Activated CD4-positive, alpha-beta T cell treated with anti-CD3 and anti-CD28 coated beads for 4 hours (primary cell): Measurements from ENCODE around the gene OR52E5.

ENCODE experiments used
- DNase-seq, 2 donors: peaks; one replicate each; pipeline ENCODE4 v3.0.0-alpha.2; 2020

Gene OR52E5

GRCh38 chr11:5937868-5938602 is 45.0 kb downstream of the OR52E5 start:
- no peak for DNase-seq

GRCh38 chr11:5938603-5938965 is 45.6 kb downstream of the OR52E5 start:
- no peak for DNase-seq

- no peak for DNase-seq
These were observed 47.7 kb downstream of the OR52E5 start for GRCh38 chr11:5940748-5941147.

- DNase-seq = no peak
These were observed 48.9 kb downstream of the OR52E5 start, which contains the start of gene OR56A3 for GRCh38 chr11:5941951-5942350. TSS of gene OR56A3 (plus strand) at chr11:5942251. CDS start at chr11:5947347, 5,096 bp downstream.
